ENCODE measurements around the gene ARHGAP12.
A peak's percentile ranks its signal among the peaks of the same experiment; 100 is the strongest.

The ARHGAP12 gene

DNA sequence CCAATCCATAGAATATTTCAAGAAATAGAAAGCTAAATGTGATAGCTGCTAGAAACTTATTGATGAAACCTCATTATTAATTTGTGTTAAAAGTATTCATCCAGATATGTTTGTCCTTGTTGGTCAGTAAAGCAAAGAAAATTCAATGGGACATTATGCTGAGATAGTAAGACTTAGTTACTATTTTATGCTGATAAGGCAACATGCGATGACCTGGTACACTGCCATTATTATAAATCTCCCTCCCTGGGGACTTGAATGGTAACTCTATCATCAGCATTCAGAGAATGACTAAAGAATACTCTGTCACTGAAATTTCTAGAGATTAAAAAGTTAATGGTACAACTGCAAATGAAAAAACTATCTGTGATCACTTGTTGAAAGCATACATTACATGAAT, 54.9 kb downstream of the ARHGAP12 start:
- DNase-seq: no peak

DNA sequence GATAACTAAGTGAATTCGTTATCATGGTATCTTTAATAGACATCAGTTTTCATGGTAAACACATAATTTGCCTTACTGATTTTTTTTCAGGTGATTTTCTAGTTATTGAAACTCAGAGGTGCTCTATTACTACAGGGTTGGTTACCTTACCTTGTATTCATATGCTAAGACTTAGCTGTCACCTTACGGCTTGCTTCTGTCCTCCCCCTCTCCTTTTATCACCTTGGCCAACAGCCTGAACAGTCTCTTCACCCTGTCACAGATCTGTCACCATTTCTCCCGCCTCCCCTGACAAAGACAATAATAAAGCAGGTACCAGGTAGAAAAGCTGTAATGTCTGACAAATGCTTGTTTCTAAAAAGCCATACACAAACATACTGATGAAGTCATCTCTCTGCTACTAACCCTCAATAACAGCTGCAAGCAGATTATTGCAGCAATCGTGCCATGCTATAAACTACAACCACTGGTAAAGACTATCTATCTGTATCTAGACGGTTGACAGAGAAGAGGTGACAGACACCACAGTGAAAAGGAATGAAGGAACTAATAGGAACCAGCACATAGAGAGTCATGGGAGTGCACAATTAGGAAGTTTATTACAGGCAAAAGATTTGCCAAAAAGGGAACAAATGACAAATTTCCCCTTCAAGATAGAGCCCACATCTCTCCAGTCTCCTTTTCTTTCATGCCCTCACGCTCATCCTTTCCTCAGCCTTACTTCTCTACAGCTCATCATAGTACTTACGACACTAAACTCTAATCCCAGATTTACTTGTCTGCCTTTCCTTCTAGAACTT, 57.2 kb downstream of the ARHGAP12 start:
- no peak for DNase-seq

- DNase-seq: peak; percentile 32
Measured at GRCh38 chr10:31867646-31868045, 61.0 kb downstream of the ARHGAP12 start.

GRCh38 chr10:31866118-31866670, 62.4 kb downstream of the ARHGAP12 start:
- no peak for DNase-seq

- DNase-seq: peak; percentile 48
Measured at GRCh38 chr10:31864834-31865518, 63.7 kb downstream of the ARHGAP12 start.

- DNase-seq: no peak
Measured at GRCh38 chr10:31855033-31855432, 73.6 kb downstream of the ARHGAP12 start.

- no peak for DNase-seq
Measured at GRCh38 chr10:31853629-31854028, 75.0 kb downstream of the ARHGAP12 start.

DNA sequence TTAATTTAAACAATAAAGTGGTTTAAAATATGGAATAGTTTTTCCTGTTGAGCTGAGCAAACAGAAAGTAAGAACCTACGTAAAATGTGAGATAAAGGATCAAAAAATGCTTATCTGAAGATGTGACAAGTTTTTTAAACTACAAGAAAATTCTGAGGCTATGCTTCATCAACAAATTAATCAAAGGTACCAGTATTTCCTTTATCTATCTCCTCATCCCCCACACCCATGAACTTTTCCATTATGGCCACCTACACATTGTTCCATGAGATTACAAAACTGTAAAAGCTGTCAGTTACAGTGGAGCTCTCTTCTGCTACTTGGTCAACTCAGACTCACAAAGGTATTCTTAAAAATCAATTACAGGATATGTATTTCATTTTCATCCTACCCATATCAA, 77.4 kb downstream of the ARHGAP12 start:
- no peak for DNase-seq

DNA sequence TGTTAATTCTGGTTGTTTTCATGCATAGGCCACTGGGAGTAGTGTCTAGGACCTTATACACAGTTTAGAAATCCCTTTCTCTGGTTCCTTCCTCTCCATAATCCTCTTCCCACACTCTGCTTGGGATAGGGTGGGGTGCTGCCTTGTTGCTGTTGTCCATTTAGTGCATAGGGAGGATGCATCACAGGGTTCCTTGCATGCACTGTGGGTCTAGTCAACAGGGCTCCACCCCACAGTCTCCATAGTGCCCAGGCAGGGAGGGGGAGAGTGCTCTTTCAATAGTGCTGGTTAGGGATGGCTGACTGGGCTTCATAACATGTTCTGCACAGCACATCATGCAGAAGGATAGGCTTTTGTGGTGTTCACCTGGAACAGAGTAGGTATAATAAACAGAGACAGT, 81.1 kb downstream of the ARHGAP12 start:
- DNase-seq: no peak

DNA sequence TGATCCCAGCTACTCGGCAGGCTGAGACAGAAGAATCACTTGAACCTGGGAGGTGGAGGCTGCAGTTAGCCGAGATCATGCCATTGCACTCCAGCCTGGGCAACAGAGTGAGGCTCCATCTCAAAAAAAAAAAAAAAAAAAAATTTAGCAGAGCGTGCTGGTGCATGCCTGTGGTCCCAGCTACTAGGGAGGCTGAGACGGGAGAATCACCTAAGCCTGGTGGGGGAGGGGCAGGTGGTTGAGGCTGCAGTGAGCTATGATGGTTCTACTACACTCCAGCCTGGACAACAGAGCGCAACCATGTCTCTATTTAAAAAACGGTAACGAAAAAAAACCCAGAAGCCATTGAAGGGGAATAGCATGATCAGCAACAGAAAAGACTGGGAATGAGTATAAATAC, 89.9 kb downstream of the ARHGAP12 start:
- DNase-seq: no peak

DNA sequence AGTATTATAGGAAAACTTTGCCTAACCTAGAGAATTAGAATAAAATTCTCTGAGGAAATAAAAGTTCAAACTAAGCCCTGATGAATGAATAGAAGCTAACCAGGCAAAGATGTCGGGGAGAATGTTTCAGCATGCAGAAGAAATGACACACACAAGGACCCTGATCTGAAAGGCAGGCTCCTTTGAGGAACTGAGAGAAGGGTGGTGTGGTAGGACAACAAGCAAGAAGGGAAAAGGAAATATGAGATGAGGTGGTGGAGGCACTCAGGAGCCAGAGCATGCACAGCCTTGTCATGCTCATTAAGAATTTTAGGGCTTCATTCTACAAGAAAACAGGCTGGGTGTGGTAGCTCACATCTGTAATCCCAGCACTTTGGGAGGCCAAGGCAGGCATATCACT, 90.6 kb downstream of the ARHGAP12 start:
- DNase-seq: no peak

DNA sequence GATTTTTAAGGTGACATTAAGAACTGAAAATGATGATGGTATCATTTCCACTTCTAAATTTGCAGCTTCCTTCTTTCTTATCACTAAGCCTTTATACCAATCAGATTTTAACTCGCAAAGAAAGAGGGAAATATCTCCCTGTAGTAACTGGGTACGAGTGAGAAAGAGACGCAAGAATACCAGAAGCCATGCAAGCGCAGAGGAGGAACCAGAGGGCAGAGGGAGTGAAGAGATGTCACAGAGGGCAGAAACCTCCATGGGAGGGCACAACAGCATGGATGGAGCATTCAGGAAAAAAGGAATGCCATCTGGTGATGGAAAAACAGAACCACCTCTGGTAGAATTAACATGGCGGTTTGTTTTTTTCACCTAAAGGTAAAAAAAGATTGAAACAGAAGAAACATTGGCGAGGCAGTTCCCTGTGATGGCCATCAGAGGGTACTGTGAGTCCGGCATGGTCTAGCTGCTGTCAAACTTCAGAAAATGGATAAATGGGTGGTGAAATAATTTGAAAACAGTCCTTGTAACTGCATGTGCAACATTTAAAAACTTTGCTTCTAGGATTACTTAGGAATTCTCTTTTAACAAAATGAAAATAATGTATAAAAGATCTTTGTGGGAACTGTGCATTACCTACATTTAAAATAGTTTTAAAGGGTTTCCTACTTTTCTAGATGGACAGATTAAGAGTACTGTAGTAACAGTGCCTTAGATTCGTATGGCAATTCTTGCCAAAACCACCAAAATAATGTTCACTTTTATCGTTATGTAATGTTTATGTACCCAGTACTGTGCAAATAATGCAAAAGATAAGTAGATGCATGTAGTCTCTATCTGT, 91.8 kb downstream of the ARHGAP12 start:
- peak; percentile 18 for DNase-seq

GRCh38 chr10:31833753-31834152, 94.9 kb downstream of the ARHGAP12 start:
- DNase-seq: no peak

DNA sequence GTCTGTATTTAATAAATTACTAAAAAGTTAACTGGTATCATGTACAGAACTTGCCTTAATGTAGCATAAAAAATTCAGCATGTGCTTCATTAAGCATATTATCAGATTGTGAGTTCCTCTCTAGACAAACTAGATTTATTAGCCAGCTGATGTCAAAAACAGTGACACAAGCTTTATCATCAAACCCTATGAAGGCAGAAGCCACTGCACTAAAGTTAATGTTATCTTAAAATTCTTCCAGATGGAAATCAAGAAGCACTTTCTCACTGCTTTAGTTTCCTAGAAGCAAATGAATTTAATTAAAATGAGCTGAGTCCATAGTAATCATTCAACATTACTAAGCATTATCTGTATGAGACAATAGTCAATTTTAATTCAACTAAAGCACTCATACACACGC, 96.4 kb downstream of the ARHGAP12 start:
- no peak for DNase-seq

GRCh38 chr10:31830887-31831286, 97.7 kb downstream of the ARHGAP12 start:
- DNase-seq: peak; percentile 62

- DNase-seq: no peak
Measured at GRCh38 chr10:31829776-31830175, 98.9 kb downstream of the ARHGAP12 start.

DNA sequence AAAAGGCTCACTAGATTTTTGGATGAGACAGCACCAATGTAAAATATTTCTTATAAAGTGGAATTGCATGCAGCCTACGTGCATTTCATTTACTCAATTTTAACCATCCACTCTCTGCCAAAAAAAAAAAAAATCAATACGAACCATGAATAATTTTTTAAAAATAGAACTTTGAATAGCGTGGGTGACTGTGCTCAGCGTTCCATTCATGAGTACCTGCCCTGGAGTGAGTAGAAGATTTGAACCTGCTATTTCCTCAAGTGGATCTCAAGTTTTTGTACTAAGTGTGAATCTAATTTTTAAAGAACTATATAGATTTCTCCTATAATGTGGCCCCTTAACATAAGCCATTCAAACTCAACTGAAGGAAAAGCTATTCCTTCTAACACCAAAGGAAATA, 105.3 kb downstream of the ARHGAP12 start:
- DNase-seq: no peak

DNA sequence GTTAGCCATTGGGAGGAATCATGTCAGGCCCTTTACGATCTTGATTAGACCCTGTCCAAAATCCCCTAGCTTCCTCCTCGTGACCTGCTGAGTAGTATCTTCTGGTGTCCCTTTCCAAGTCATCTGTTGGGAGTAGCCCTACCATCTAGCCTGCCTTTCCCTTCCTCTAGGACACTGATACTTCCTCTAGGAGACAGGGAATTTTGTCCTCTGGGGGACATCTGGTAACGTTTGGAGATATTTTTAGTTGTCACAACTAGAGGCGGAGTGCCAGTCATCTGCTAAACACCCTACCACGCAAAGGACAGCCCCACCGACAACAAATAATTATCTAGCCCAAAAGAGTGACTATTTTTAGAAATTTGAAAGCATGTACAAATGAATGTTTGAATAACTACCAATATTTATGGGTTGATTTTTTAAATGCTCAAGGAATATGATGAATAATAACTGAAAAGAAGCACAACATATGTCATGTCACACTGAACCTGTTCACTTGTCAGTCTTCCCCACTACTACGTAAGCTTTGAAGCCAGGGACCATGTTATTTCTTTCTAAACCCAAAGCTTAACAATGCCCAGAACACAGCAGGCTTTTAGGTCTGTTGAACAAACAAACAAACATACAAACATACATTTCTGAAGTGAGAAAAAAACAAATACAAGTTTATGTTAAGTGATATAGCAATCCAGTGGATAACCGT, 105.9 kb downstream of the ARHGAP12 start:
- DNase-seq: no peak

- no peak for DNase-seq
Measured at GRCh38 chr10:31822150-31822549, 106.5 kb downstream of the ARHGAP12 start.

- DNase-seq: no peak
Measured at GRCh38 chr10:31820778-31821369, 107.8 kb downstream of the ARHGAP12 start.

DNA sequence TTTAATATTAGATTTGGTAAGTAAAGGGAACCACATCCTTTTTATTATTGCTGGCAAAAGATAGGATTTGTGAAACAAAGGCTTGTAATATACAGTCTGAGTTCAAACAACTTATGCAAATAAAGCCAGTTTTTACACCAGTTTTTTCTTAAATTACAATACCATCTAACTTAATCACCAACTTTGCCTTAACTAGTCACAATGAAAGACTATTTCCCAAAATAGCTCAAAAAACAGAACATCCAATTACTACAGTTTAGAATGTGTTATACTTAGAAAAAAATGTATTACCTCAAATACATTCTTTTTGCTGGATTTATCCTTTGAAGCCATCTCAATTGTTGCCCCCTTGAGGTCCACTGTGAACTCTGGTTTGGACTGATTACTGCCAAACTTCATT, 108.5 kb downstream of the ARHGAP12 start:
- no peak for DNase-seq

- DNase-seq: peak; percentile 15
Measured at GRCh38 chr10:31819391-31819820, 109.2 kb downstream of the ARHGAP12 start.
